GM12874 (cell line): ENCODE measurements around the gene LDAH.

Experiments used
- CTCF ChIP-seq: IDR thresholded peaks from 2 replicates; pipeline ENCODE4 v1.5.1; 2011; ENCODE audit warnings: low read depth, mild to moderate bottlenecking, control low read depth, low read length, moderate library complexity; ENCODE audit not compliant: insufficient read depth

LDAH gene

GRCh38 chr2:20771299-20771698 lies 51.6 kb downstream of the LDAH start:
- TF ChIP-seq CTCF = no peak

- no peak for TF ChIP-seq CTCF
Observed at GRCh38 chr2:20766798-20767644, 55.9 kb downstream of the LDAH start.

GRCh38 chr2:20766213-20766612 lies 56.7 kb downstream of the LDAH start:
- TF ChIP-seq CTCF = no peak

- TF ChIP-seq CTCF = no peak
Observed at GRCh38 chr2:20762945-20763683, 59.8 kb downstream of the LDAH start.

- no peak for TF ChIP-seq CTCF
Observed at GRCh38 chr2:20759487-20759886, 63.4 kb downstream of the LDAH start.

- no peak for TF ChIP-seq CTCF
Observed at GRCh38 chr2:20758997-20759396, 63.9 kb downstream of the LDAH start.

- no peak for TF ChIP-seq CTCF
Observed at GRCh38 chr2:20757405-20758090, 65.4 kb downstream of the LDAH start.
